HPDE6-E6E7 (cell line): ENCODE results near the gene CHD5.

Source experiments
- DNase-seq: peaks from one replicate; pipeline ENCODE4 v3.0.0; 2011; ENCODE audit warnings: missing footprints; ENCODE audit errors: extremely low spot score

Gene CHD5

GRCh38 chr1:6174621-6175410, 5.3 kb downstream of the CHD5 start:
- no peak for DNase-seq

DNA sequence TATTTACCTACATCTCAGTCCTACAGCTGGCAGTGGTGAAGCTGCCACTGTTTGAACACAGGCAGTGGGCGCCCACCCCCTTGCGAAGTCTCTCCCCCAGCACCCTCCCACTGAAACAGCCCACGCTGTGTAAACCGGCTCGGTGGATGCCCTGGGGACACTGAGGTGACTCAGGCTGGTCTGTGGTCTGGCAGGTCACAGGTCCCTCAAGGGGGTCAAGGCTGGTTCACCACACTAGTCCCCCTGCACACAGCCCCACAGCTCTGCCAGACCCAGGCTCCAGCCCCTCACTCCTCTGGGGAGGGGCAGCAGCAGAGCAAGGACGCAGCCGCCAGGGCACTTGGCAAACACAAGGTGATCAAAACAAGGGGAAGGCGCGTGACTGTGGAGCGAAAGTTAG, 7.6 kb downstream of the CHD5 start:
- DNase-seq: no peak

DNA sequence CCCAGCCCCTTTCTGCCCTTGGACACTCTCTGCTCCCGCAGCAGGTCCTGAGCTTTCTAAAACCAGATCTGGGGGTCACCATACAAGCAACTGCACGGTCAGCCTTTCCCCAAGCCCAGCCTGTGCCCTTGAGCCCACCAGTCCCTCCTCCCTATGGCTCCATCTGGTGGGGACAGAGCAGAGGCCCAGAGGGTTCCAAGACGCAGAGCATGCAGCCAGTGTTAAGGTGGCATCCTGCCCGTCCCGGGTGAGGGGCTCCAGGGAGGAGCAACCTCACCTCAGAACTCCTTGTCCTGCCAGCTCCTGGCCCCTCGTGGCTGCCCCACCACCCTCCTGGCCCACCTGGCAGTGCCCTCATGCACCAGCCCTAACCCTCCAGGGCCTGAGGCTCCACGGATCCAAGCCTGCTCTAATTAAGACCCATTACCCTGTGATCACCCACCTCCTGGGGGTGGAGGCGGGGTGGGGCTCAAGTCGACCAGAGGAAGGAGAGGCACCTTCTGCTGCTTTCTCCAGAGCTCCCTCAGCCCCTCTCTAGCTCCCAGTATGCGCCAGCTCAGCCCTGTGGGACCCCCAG, 8.5 kb downstream of the CHD5 start:
- no peak for DNase-seq

GRCh38 chr1:6170742-6171201, 9.3 kb downstream of the CHD5 start:
- DNase-seq: no peak

GRCh38 chr1:6170116-6170741, 9.9 kb downstream of the CHD5 start:
- DNase-seq: no peak

GRCh38 chr1:6168947-6169586, 11.1 kb downstream of the CHD5 start:
- DNase-seq: no peak

GRCh38 chr1:6167391-6168303, 12.5 kb downstream of the CHD5 start:
- DNase-seq: no peak

GRCh38 chr1:6166655-6167390, 13.3 kb downstream of the CHD5 start:
- no peak for DNase-seq

DNA sequence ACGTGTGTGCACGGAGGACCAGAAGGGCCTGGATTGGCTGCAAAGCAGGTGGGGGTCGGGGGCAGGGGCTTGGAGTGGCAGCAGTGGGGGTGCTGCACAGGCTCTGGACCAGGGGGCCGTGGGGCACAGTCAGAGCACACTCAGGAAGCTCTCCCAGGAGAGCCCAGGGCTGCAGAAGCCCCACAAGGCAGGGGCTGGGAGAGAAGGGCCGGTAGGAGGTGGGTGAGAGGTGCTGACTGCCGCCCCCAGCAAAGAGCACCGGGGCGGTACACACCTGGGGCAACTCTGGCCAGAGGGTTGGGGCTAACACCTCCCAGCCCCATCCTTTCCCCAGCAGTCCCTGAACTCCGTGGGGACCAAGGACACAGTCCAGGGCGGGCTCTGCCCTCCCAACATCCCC, 13.9 kb downstream of the CHD5 start:
- DNase-seq: no peak

DNA sequence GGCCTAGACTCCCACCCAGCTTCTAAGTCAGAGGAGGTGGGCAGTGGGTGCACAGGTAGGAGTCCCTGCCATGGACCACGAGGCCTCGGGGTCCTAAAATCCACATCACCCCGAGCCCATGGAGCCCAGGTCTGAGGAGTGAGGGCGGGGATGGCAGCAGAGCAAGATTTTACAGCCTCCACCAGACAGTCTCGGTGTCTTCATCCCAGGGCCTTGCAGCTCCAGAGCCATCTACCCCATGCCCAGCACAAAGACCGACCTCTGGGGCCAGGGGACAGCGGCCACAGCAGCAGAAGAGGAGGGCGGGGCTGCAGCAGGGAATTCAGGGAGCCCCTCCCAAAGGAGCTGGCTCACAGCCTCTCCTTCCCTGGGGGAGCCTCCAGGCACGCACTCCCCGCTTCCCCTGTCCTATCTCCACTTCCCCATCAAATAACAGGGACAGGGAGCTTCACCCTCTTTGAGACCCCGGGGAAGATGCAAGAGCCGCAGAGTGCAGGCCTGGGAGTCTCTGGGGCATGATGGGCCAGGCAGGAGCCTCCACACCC, 14.6 kb downstream of the CHD5 start:
- no peak for DNase-seq

DNA sequence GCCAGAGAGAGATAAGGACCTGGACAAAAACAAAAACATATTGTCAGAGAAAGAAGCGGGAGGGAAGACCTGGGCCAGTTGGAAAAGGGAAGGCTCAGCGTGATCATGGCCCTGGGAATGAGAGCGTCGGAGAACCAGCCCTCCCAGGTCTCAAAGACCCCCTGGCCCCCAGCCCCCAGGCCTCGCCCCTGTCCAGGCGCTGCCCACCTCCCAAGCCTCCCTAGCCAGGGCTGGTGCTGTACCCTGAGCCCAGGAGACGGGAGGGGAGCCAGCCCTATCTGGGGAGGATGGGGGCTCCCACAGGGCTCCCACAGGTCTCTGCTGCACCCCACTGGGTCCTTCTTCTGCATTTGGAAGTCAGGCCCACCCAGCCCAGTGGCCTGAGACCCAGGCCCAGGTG, 15.1 kb downstream of the CHD5 start:
- no peak for DNase-seq

GRCh38 chr1:6163973-6164617, 16.0 kb downstream of the CHD5 start:
- DNase-seq: no peak

- no peak for DNase-seq
Observed at GRCh38 chr1:6163191-6163972, 16.7 kb downstream of the CHD5 start.

- DNase-seq: no peak
Observed at GRCh38 chr1:6162773-6163172, 17.3 kb downstream of the CHD5 start.

- DNase-seq: no peak
Observed at GRCh38 chr1:6162341-6162740, 17.8 kb downstream of the CHD5 start.

- no peak for DNase-seq
Observed at GRCh38 chr1:6158181-6158580, 21.9 kb downstream of the CHD5 start.

- peak; percentile 99 for DNase-seq
Observed at GRCh38 chr1:6157528-6158174, 22.5 kb downstream of the CHD5 start.

DNA sequence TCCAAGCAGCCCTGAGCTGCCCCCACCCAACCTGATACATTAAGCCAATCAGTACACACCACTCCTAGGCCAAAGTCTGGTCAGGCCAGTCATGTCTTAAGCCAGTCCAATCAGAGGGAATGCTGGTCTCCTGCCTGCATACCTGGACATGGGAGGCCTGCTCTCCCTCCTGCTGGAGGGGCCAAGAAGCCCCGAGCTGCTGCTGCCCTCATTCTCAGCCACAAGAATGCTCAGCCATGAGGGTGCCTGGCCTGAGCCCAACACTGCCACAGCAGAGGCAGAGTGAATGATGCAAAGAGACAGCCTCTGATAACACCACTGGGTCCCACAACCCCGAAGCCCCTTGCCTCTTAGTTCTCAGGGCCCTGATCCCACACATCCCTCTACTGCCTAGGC, 23.0 kb downstream of the CHD5 start:
- no peak for DNase-seq
